HEK293 (cell line): ENCODE data around the gene CD48.

Source experiments
- BCL11A ChIP-seq: fragments of 450-650 bp; formaldehyde crosslinking; IDR thresholded peaks from 2 replicates; pipeline ENCODE4 v1.5.1; 2016; ENCODE audit warnings: low read depth, missing biosample characterization, missing genetic modification characterization
- KLF10 ChIP-seq: fragments of 450-650 bp; IDR thresholded peaks from 2 replicates; pipeline ENCODE4 v1.5.1; 2018; ENCODE audit warnings: missing biosample characterization, mild to moderate bottlenecking, missing genetic modification characterization
- ZBTB1 ChIP-seq: fragments of 450-650 bp; formaldehyde crosslinking; IDR thresholded peaks from 2 replicates; pipeline ENCODE4 v1.5.1; 2016; ENCODE audit warnings: missing biosample characterization, missing genetic modification characterization
- ZNF184 ChIP-seq: fragments of 450-650 bp; IDR thresholded peaks from 2 replicates; pipeline ENCODE4 v1.5.1; 2018; ENCODE audit warnings: missing biosample characterization, mild to moderate bottlenecking, missing genetic modification characterization
- ZNF341 ChIP-seq: fragments of 450-650 bp; formaldehyde crosslinking; IDR thresholded peaks from 2 replicates; pipeline ENCODE4; 2016; ENCODE audit warnings: low read depth, missing biosample characterization, missing genetic modification characterization
- ZNF404 ChIP-seq: fragments of 450-650 bp; formaldehyde crosslinking; IDR thresholded peaks from 2 replicates; pipeline ENCODE4 v1.5.1; 2017; ENCODE audit warnings: missing biosample characterization, missing genetic modification characterization
- TF ChIP-seq, protein P1 (sequence below): fragments of 450-650 bp; formaldehyde crosslinking; IDR thresholded peaks from 2 replicates; pipeline ENCODE4 v1.5.1; 2016; ENCODE audit warnings: missing biosample characterization, missing genetic modification characterization
- TF ChIP-seq, protein P2 (sequence below): fragments of 450-650 bp; formaldehyde crosslinking; conservative IDR thresholded peaks from 2 replicates; pipeline ENCODE4 v1.5.1; 2016; ENCODE audit warnings: low read depth, missing biosample characterization, missing genetic modification characterization
- TF ChIP-seq, protein P3 (sequence below): fragments of 450-650 bp; formaldehyde crosslinking; IDR thresholded peaks from 2 replicates; pipeline ENCODE4 v1.5.1; 2016; ENCODE audit warnings: missing biosample characterization, missing genetic modification characterization
- TF ChIP-seq, protein P4 (sequence below): sonication (generic); formaldehyde crosslinking; IDR thresholded peaks from 2 replicates; pipeline ENCODE4 v1.8.1; 2022; ENCODE audit warnings: mild to moderate bottlenecking, moderate library complexity, missing genetic modification reagents

DNA sequence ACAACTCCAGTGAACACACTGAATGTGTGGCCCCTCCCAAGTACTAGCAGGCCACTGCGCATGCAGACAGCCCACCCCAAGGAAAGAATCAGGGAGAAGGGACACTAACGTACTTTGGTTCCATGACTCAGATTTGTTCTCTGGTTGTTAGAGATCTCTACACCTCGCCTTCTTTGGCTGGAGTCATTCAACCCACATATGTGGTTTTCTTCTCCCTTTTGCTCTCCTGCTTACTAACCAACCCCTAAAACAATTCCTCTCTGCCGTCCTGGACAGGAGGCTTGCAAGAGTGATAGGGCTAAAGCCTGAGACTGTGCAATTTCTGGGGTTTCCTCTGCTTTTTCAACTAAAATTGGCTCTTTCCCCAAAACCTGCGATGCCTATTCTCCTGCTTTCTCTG lies 5.7 kb upstream of the CD48 start:
- TF ChIP-seq KLF10 (tag by site-specific recombination) (no peak), ZNF341 (no peak), ZNF404 (tag by site-specific recombination) (no peak), ZBTB1 (no peak), BCL11A (tag by site-specific recombination) (no peak), ZNF184 (no peak)
- TF ChIP-seq, protein P1, sequence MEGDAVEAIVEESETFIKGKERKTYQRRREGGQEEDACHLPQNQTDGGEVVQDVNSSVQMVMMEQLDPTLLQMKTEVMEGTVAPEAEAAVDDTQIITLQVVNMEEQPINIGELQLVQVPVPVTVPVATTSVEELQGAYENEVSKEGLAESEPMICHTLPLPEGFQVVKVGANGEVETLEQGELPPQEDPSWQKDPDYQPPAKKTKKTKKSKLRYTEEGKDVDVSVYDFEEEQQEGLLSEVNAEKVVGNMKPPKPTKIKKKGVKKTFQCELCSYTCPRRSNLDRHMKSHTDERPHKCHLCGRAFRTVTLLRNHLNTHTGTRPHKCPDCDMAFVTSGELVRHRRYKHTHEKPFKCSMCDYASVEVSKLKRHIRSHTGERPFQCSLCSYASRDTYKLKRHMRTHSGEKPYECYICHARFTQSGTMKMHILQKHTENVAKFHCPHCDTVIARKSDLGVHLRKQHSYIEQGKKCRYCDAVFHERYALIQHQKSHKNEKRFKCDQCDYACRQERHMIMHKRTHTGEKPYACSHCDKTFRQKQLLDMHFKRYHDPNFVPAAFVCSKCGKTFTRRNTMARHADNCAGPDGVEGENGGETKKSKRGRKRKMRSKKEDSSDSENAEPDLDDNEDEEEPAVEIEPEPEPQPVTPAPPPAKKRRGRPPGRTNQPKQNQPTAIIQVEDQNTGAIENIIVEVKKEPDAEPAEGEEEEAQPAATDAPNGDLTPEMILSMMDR (tag by site-specific recombination), result no peak
- TF ChIP-seq, protein P2, sequence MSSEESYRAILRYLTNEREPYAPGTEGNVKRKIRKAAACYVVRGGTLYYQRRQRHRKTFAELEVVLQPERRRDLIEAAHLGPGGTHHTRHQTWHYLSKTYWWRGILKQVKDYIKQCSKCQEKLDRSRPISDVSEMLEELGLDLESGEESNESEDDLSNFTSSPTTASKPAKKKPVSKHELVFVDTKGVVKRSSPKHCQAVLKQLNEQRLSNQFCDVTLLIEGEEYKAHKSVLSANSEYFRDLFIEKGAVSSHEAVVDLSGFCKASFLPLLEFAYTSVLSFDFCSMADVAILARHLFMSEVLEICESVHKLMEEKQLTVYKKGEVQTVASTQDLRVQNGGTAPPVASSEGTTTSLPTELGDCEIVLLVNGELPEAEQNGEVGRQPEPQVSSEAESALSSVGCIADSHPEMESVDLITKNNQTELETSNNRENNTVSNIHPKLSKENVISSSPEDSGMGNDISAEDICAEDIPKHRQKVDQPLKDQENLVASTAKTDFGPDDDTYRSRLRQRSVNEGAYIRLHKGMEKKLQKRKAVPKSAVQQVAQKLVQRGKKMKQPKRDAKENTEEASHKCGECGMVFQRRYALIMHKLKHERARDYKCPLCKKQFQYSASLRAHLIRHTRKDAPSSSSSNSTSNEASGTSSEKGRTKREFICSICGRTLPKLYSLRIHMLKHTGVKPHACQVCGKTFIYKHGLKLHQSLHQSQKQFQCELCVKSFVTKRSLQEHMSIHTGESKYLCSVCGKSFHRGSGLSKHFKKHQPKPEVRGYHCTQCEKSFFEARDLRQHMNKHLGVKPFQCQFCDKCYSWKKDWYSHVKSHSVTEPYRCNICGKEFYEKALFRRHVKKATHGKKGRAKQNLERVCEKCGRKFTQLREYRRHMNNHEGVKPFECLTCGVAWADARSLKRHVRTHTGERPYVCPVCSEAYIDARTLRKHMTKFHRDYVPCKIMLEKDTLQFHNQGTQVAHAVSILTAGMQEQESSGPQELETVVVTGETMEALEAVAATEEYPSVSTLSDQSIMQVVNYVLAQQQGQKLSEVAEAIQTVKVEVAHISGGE (tag by site-specific recombination), result no peak
- TF ChIP-seq, protein P3, sequence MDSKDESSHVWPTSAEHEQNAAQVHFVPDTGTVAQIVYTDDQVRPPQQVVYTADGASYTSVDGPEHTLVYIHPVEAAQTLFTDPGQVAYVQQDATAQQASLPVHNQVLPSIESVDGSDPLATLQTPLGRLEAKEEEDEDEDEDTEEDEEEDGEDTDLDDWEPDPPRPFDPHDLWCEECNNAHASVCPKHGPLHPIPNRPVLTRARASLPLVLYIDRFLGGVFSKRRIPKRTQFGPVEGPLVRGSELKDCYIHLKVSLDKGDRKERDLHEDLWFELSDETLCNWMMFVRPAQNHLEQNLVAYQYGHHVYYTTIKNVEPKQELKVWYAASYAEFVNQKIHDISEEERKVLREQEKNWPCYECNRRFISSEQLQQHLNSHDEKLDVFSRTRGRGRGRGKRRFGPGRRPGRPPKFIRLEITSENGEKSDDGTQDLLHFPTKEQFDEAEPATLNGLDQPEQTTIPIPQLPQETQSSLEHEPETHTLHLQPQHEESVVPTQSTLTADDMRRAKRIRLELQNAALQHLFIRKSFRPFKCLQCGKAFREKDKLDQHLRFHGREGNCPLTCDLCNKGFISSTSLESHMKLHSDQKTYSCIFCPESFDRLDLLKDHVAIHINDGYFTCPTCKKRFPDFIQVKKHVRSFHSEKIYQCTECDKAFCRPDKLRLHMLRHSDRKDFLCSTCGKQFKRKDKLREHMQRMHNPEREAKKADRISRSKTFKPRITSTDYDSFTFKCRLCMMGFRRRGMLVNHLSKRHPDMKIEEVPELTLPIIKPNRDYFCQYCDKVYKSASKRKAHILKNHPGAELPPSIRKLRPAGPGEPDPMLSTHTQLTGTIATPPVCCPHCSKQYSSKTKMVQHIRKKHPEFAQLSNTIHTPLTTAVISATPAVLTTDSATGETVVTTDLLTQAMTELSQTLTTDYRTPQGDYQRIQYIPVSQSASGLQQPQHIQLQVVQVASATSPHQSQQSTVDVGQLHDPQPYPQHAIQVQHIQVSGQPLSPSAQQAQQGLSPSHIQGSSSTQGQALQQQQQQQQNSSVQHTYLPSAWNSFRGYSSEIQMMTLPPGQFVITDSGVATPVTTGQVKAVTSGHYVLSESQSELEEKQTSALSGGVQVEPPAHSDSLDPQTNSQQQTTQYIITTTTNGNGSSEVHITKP (tag by site-specific recombination), result no peak
- TF ChIP-seq, protein P4, sequence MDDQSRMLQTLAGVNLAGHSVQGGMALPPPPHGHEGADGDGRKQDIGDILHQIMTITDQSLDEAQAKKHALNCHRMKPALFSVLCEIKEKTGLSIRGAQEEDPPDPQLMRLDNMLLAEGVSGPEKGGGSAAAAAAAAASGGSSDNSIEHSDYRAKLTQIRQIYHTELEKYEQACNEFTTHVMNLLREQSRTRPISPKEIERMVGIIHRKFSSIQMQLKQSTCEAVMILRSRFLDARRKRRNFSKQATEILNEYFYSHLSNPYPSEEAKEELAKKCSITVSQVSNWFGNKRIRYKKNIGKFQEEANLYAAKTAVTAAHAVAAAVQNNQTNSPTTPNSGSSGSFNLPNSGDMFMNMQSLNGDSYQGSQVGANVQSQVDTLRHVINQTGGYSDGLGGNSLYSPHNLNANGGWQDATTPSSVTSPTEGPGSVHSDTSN (CRISPR knock-in tag), result no peak
